ENCODE measurements around the gene SLC6A7.

The SLC6A7 gene

DNA sequence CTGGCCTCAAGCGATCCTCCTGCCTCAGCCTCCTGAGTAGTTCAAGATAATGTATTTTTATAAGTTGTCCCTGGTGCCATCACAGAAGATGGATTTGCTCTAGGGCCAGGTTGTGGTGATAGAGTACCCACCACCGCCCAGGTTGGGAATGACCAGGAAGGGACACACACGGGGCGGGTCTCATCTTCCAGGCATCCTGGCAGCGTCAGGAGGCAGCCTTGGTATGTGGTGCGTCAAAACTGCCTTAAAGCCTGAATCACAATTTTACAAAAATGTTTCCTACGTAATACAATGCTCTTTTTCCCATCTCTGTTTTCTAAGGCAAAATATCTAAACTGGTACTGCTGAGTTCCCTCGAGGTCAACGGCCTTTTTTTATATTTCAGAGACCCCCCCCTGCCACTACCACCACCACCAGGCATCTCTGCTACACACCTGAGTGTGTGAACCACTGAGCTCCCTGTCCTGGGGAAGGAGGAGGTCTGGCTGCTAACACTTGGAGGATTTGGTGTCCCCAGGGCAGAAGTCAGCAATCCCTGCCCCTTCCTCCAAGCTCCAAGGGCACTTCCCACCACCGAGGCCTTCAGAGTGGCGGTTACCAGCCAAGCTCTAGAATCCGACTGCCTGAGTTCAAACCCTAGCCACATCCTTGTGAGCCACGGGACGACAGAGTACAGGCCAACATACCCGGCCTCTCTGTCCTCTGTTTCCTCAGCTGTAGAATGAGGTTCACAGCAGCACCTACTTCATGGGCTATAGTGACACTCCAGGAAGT, 47.3 kb downstream of the SLC6A7 start:
- TF ChIP-seq MAX (IDR thresholded peaks at IDR 0.05) (no peak), REST (IDR thresholded peaks at IDR 0.05; ENCODE audit: low read depth) (no peak), EP300 (IDR thresholded peaks at IDR 0.05; ENCODE audit: borderline replicate concordance) (no peak), RAD21 (IDR thresholded peaks at IDR 0.05; ENCODE audit: low read depth) (no peak), EGR1 (IDR thresholded peaks at IDR 0.05) (no peak), CEBPB (IDR thresholded peaks at IDR 0.05) (no peak), TCF12 (IDR thresholded peaks at IDR 0.05; ENCODE audit: low read depth) (no peak), CREB1 (IDR thresholded peaks at IDR 0.05; ENCODE audit: low read depth) (no peak), ZBTB7A (IDR thresholded peaks at IDR 0.05; ENCODE audit: low read depth) (no peak), TEAD4 (IDR thresholded peaks at IDR 0.05) (no peak), FOXM1 (IDR thresholded peaks at IDR 0.05; ENCODE audit: borderline replicate concordance, low read depth) (no peak), YY1 (IDR thresholded peaks at IDR 0.05; ENCODE audit: low read depth) (no peak)
- TF ChIP-seq, protein P1, sequence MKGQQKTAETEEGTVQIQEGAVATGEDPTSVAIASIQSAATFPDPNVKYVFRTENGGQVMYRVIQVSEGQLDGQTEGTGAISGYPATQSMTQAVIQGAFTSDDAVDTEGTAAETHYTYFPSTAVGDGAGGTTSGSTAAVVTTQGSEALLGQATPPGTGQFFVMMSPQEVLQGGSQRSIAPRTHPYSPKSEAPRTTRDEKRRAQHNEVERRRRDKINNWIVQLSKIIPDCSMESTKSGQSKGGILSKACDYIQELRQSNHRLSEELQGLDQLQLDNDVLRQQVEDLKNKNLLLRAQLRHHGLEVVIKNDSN (IDR thresholded peaks at IDR 0.05) = no peak

GRCh38 chr5:150238646-150239045, 48.8 kb downstream of the SLC6A7 start:
- TF ChIP-seq NFIC (IDR thresholded peaks at IDR 0.05) = no peak

DNA sequence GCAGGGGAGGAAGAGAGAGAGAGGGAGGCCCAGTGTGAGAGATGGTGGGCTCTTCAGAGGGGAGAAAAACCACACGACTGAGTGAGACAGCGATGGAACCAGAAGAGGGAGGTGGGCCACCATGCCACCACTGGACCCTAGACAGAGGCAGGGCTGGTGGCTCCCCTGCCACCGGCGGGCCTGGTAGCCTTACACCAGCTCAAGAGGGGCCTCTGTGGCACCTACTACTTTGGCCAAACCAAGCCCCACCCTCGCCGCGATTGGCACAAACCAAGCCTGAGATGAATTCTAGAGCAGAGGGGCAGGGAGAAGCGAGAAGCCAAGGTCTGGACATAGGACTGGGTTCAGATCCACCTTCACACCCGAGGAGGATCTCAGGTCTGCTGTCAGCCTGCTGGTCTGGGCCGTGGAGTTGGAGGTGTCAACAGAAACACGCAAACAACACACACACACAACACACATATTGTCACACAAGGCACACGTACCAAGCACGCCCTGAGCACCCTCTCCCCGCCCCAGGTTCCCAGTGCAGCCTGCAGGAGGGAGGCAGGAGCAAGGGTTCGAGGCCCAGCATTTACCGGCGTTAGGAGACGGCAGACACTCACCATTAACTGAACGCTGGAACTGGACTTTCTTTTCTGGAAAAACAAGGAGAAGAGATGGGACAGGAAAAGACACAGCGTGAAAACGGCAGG, 49.4 kb downstream of the SLC6A7 start:
- TF ChIP-seq REST (IDR thresholded peaks at IDR 0.05; ENCODE audit: low read depth) = no peak
- no peak for TF ChIP-seq EGR1 (IDR thresholded peaks at IDR 0.05)
- no peak for TF ChIP-seq CREB1 (IDR thresholded peaks at IDR 0.05; ENCODE audit: low read depth)
- TF ChIP-seq TEAD4 (IDR thresholded peaks at IDR 0.05) = no peak
- TF ChIP-seq TCF12 (IDR thresholded peaks at IDR 0.05; ENCODE audit: low read depth) = no peak
- no peak for TF ChIP-seq RAD21 (IDR thresholded peaks at IDR 0.05; ENCODE audit: low read depth)

GRCh38 chr5:150239794-150240122, 49.9 kb downstream of the SLC6A7 start:
- TF ChIP-seq ZBTB7A (IDR thresholded peaks at IDR 0.05; ENCODE audit: low read depth) (no peak), TAF1 (IDR thresholded peaks at IDR 0.05; ENCODE audit: low read depth) (no peak), REST (IDR thresholded peaks at IDR 0.05; ENCODE audit: low read depth) (no peak), YY1 (IDR thresholded peaks at IDR 0.05; ENCODE audit: low read depth) (no peak), NFIC (IDR thresholded peaks at IDR 0.05) (no peak), TCF12 (IDR thresholded peaks at IDR 0.05; ENCODE audit: low read depth) (no peak), EP300 (IDR thresholded peaks at IDR 0.05; ENCODE audit: borderline replicate concordance) (no peak), FOXM1 (IDR thresholded peaks at IDR 0.05; ENCODE audit: borderline replicate concordance, low read depth) (no peak), CEBPB (IDR thresholded peaks at IDR 0.05) (no peak), TEAD4 (IDR thresholded peaks at IDR 0.05) (no peak), CREB1 (IDR thresholded peaks at IDR 0.05; ENCODE audit: low read depth) (no peak), MAX (IDR thresholded peaks at IDR 0.05) (no peak), EGR1 (IDR thresholded peaks at IDR 0.05) (no peak), RAD21 (IDR thresholded peaks at IDR 0.05; ENCODE audit: low read depth) (no peak)
- TF ChIP-seq, protein P1 (IDR thresholded peaks at IDR 0.05) = no peak

All from Ishikawa (cell line).